Panc1 (cell line): ENCODE data around the gene TOR1AIP1.

Experiments used
- POLR2AphosphoS5 ChIP-seq: IDR thresholded peaks from 2 replicates; pipeline ENCODE4 v1.6.1; 2012; ENCODE audit warnings: mild to moderate bottlenecking, low read depth, low read length, moderate library complexity
- TCF7L2 ChIP-seq: IDR thresholded peaks from 2 replicates; pipeline ENCODE4 v1.6.1; 2011; ENCODE audit warnings: mild to moderate bottlenecking, low read depth, low read length, inconsistent platforms
- TF ChIP-seq, protein P1 (sequence below): fragments of 450-650 bp; IDR thresholded peaks from 2 replicates; pipeline ENCODE4 v1.5.1; 2017; ENCODE audit warnings: mild to moderate bottlenecking
- TF ChIP-seq, protein P2 (sequence below), 2 experiments: IDR thresholded peaks; 2 replicates each; pipeline ENCODE4 v1.6.1; 2011 to 2012; ENCODE audit warnings: low read depth in 2 of 2, control low read depth in 1 of 2, low read length in 1 of 2, mild to moderate bottlenecking in 1 of 2, moderate library complexity in 1 of 2; ENCODE audit not compliant: insufficient read depth in 1 of 2

DNA sequence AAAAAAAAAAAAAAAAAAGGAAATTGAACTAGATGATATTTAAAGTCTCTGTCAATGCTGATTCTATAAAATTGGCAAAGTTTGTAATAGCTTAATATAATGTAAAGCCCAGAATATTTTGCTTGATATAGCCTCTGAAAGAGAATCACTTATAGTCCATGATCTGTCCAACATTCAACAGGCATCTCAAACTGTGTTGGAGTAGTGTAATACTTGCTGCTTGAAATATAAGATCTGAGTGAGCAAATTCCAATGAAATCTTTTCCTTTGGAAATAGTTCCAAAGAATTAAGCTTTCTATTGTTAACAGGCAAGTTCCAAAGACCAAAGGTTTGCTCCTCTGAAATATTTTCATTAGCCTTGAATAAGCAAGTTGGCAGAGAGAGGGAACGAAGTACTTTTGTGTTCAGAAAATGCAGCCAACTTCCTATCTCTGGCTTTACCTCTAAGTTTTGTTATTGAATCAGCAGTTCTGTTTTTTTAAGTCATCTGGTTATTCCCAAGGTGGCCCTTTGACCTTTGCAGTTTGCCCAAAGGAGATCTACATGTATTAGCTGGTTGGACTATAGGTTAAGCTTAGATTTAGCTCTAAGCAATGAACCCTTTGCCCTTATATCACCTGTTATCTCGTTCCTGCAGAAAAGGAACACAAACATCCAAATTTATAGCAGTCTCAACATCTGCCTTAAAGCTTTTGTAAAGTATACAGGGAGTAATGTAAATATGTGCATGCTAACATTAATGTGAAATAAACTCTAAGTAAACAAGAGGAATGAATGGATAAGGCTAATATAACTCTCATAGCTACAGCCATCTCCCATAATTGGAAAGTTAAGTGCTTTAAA lies 48.1 kb downstream of the TOR1AIP1 start:
- TF ChIP-seq, protein P1, sequence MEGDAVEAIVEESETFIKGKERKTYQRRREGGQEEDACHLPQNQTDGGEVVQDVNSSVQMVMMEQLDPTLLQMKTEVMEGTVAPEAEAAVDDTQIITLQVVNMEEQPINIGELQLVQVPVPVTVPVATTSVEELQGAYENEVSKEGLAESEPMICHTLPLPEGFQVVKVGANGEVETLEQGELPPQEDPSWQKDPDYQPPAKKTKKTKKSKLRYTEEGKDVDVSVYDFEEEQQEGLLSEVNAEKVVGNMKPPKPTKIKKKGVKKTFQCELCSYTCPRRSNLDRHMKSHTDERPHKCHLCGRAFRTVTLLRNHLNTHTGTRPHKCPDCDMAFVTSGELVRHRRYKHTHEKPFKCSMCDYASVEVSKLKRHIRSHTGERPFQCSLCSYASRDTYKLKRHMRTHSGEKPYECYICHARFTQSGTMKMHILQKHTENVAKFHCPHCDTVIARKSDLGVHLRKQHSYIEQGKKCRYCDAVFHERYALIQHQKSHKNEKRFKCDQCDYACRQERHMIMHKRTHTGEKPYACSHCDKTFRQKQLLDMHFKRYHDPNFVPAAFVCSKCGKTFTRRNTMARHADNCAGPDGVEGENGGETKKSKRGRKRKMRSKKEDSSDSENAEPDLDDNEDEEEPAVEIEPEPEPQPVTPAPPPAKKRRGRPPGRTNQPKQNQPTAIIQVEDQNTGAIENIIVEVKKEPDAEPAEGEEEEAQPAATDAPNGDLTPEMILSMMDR = no peak
- TF ChIP-seq, protein P2, sequence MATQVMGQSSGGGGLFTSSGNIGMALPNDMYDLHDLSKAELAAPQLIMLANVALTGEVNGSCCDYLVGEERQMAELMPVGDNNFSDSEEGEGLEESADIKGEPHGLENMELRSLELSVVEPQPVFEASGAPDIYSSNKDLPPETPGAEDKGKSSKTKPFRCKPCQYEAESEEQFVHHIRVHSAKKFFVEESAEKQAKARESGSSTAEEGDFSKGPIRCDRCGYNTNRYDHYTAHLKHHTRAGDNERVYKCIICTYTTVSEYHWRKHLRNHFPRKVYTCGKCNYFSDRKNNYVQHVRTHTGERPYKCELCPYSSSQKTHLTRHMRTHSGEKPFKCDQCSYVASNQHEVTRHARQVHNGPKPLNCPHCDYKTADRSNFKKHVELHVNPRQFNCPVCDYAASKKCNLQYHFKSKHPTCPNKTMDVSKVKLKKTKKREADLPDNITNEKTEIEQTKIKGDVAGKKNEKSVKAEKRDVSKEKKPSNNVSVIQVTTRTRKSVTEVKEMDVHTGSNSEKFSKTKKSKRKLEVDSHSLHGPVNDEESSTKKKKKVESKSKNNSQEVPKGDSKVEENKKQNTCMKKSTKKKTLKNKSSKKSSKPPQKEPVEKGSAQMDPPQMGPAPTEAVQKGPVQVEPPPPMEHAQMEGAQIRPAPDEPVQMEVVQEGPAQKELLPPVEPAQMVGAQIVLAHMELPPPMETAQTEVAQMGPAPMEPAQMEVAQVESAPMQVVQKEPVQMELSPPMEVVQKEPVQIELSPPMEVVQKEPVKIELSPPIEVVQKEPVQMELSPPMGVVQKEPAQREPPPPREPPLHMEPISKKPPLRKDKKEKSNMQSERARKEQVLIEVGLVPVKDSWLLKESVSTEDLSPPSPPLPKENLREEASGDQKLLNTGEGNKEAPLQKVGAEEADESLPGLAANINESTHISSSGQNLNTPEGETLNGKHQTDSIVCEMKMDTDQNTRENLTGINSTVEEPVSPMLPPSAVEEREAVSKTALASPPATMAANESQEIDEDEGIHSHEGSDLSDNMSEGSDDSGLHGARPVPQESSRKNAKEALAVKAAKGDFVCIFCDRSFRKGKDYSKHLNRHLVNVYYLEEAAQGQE (IDR thresholded peaks at IDR 0.05; ENCODE audit: insufficient read depth in 1 of 2, low read depth in 2 of 2, low read length in 1 of 2) = no peak
- TF ChIP-seq POLR2AphosphoS5 (no peak), TCF7L2 (peak; percentile 85)
